ENCODE measurements around the gene ELANE. TPM values are rescaled to one million over a fixed set of nuclear protein-coding genes. Genes with fewer than 3 reads are reported as not detected.
"Not testable (repeated sequence)": the region's sequence is repeated elsewhere in the genome, so short reads cannot be mapped to it uniquely, and the experiment has no call there.

Gene ELANE
- total RNA-seq, 1 donor from 2014 or later, result 0.58 TPM

GRCh38 chr19:887072-887471 lies 35.0 kb downstream of the ELANE start:
- H3K36me3 ChIP-seq, result peaks cover 73% of the 10 kb centered on the region
- intact Hi-C loops (cut with micrococcal nuclease), result no loop called here
- H3K27me3 ChIP-seq (ENCODE audit: low read depth), result no peaks in the 10 kb centered on the region
- H3K4me1 ChIP-seq, result peaks cover 3% of the 10 kb centered on the region
- no peak for TF ChIP-seq CTCF (IDR thresholded peaks at IDR 0.05; ENCODE audit: borderline replicate concordance)
- no peak for DNase-seq
- no peak overlapping the region for H3K27ac ChIP-seq (replicated peaks)
- no peak overlapping the region for H3K4me3 ChIP-seq
- no peaks in the 10 kb centered on the region for H3K9me3 ChIP-seq (replicated peaks)

DNA sequence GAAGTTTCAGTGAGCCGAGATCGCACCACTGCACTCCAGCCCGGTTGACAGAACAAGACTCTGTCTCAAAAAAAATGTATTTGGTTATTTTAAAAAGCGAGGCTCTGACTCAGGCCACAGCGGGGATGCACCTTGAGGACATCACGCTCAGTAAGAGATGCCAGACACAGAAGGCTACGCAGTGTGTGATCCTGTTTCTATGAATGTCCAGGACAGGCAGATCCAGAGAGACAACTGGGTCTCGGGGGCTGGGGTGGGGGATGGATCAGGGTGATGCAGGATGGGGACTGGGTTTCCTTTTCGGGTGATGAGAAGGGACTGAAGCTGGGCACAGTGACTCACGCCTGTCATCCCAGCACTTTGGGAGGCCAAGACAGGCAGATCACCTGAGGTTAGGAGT lies 35.5 kb downstream of the ELANE start:
- peaks cover 9% of the 10 kb centered on the region for H3K4me1 ChIP-seq
- no peak overlapping the region for H3K27ac ChIP-seq (replicated peaks)
- peaks cover 68% of the 10 kb centered on the region for H3K36me3 ChIP-seq
- no peak for TF ChIP-seq CTCF (IDR thresholded peaks at IDR 0.05; ENCODE audit: borderline replicate concordance)
- intact Hi-C loops (cut with micrococcal nuclease), result no loop called here
- no peak for DNase-seq
- no peak overlapping the region for H3K4me3 ChIP-seq
- H3K27me3 ChIP-seq (ENCODE audit: low read depth), result no peaks in the 10 kb centered on the region
- no peaks in the 10 kb centered on the region for H3K9me3 ChIP-seq (replicated peaks)

DNA sequence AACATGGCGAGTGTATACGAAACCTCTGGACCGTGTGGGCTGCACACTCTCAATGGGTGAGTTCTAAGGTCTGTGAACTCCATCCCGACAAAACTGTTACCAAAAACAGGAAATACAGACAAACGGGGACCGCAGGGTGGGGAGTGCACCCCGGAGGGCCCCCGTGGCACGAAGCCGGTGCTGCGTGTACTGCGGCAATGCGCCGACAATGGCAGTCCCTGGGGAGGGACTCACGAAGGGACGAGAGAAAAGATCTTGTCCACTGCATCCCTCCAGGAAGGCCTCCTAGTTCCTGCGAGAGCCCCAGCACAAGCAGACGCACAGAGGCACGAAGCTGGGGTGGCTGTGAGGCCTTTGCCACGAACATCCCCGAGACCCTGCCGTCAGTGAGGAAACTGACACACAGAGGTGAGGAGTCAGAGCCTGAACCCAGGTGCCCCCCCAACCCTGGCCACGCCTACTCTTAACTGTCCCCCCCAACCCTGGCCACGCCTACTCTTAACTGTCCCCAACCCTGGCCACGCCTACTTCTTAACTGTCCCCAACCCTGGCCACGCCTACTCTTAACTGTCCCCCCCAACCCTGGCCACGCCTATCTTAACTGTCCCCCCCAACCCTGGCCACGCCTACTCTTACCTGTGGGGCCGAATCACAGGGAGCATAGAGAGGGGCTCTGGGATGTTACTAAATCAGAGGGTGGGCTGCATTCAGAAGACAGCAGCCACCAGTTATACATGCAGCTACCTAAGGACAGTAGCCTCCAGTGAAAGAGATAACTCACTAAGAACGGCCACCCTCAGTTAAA lies 36.7 kb downstream of the ELANE start:
- H3K4me3 ChIP-seq, result no peak overlapping the region
- intact Hi-C loops (cut with micrococcal nuclease), result no loop called here
- TF ChIP-seq CTCF (IDR thresholded peaks at IDR 0.05; ENCODE audit: borderline replicate concordance), result no peak
- no peaks in the 10 kb centered on the region for H3K27me3 ChIP-seq (ENCODE audit: low read depth)
- no peaks in the 10 kb centered on the region for H3K9me3 ChIP-seq (replicated peaks)
- H3K36me3 ChIP-seq, result peaks cover 60% of the 10 kb centered on the region
- no peak overlapping the region for H3K27ac ChIP-seq (replicated peaks)
- H3K4me1 ChIP-seq, result peaks cover 15% of the 10 kb centered on the region
- no peak for DNase-seq

DNA sequence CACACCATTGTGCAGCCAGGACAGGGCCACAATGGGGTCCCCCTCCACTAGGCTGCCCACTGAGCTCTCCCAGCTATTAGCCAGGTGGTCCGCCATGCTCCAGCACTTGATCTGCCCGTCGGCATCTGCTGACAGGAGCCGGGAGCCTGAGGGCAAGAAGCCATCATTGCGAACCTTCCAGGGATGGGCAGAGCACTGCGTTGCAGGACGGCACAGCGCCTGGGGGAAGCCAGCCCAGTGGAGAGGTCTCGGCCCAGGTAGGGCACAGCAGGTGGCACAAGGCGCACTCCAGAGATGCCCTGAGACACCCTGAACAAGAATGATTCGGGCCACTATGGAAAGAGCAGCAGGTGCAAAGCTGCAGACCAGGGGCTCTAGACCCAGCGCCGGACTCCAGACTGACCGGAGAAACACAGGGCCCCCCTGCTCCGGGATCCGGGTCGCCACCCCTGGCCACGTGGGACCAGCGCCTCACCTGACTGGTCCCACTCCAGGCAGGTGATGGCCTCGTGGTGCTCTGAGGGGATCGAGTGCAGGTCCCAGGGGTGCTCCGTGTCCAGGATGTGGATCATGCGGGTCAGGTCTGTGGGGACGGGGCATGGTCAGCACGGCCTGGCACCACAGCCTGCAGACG lies 37.7 kb downstream of the ELANE start:
- Histone ChIP-seq H3K4me1 (peaks cover 17% of the 10 kb centered on the region), H3K4me3 (no peak overlapping the region), H3K36me3 (peaks cover 50% of the 10 kb centered on the region), H3K9me3 (replicated peaks) (no peaks in the 10 kb centered on the region), H3K27ac (replicated peaks) (no peak overlapping the region), H3K27me3 (ENCODE audit: low read depth) (no peaks in the 10 kb centered on the region)
- no peak for DNase-seq
- TF ChIP-seq CTCF (IDR thresholded peaks at IDR 0.05; ENCODE audit: borderline replicate concordance), result no peak
- intact Hi-C loops (cut with micrococcal nuclease), result no loop called here

GRCh38 chr19:890831-891230 lies 38.7 kb downstream of the ELANE start:
- intact Hi-C loops (cut with micrococcal nuclease), result no loop called here
- H3K27me3 ChIP-seq (ENCODE audit: low read depth), result no peaks in the 10 kb centered on the region
- no peak overlapping the region for H3K4me3 ChIP-seq
- no peak overlapping the region for H3K27ac ChIP-seq (replicated peaks)
- no peak for TF ChIP-seq CTCF (IDR thresholded peaks at IDR 0.05; ENCODE audit: borderline replicate concordance)
- H3K4me1 ChIP-seq, result peaks cover 17% of the 10 kb centered on the region
- peaks cover 40% of the 10 kb centered on the region for H3K36me3 ChIP-seq
- H3K9me3 ChIP-seq (replicated peaks), result no peaks in the 10 kb centered on the region
- no peak for DNase-seq

DNA sequence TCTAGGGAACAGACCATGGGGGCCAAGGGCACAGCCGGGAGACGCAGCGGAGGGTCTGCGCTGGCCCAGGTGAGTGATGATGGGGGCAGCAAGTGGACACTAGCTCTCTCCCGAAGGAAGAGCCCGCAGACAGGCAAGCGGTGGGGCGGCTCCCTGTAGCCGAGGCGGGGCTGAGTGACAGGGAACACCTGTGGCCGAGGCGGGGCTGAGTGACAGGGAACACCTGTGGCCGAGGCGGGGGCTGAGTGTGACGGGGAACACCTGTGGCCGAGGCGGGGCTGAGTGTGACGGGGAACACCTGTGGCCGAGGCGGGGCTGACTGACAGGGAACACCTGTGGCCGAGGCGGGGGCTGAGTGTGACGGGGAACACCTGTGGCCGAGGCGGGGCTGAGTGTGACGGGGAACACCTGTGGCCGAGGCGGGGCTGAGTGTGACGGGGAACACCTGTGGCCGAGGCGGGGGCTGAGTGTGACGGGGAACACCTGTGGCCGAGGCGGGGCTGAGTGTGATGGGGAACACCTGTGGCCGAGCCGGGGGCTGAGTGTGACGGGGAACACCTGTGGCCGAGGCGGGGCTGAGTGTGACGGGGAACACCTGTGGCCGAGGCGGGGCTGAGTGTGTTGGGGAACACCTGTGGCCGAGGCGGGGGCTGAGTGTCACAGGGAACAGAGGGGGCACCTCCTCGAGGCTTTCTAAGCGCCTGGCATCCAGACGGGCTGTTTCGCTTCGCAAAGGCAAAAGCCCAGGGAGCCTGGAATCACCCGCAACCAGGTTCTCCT lies 39.5 kb downstream of the ELANE start:
- Histone ChIP-seq H3K4me3 (peak overlapping the region; percentile 87), H3K36me3 (peaks cover 32% of the 10 kb centered on the region), H3K4me1 (peaks cover 17% of the 10 kb centered on the region)
- intact Hi-C loops (cut with micrococcal nuclease); H3K27me3 ChIP-seq (ENCODE audit: low read depth); H3K27ac ChIP-seq (replicated peaks); DNase-seq; H3K9me3 ChIP-seq (replicated peaks): not testable (repeated sequence)
